HFFc6 (cell line): ENCODE measurements around the gene SYT4. TPM values are rescaled to one million over a fixed set of nuclear protein-coding genes. Genes with fewer than 3 reads are reported as not detected.

Experiments used
- DNase-seq: peaks from one replicate; pipeline ENCODE4 v3.0.0-alpha.2; 2018
- H3K27ac Mint-ChIP-seq: 2 replicates; pipeline ENCODE4 v1.8.0; 2020; ENCODE audit warnings: mild to moderate bottlenecking, mixed read lengths
- H3K27me3 Mint-ChIP-seq: 2 replicates; pipeline ENCODE4 v1.8.0; 2021; ENCODE audit warnings: mild to moderate bottlenecking, moderate library complexity, mixed read lengths; ENCODE audit not compliant: insufficient read depth
- H3K36me3 Mint-ChIP-seq: 2 replicates; pipeline ENCODE4 v1.8.0; 2021; ENCODE audit warnings: low read depth, mixed read lengths
- H3K4me1 Mint-ChIP-seq: 2 replicates; pipeline ENCODE4 v1.8.0; 2020; ENCODE audit warnings: low read depth, mixed read lengths
- H3K4me3 Mint-ChIP-seq: 2 replicates; pipeline ENCODE4 v1.8.0; 2020; ENCODE audit warnings: mild to moderate bottlenecking, moderate library complexity, mixed read lengths
- H3K9me3 Mint-ChIP-seq: 2 replicates; pipeline ENCODE4 v1.8.0; 2020; ENCODE audit warnings: mild to moderate bottlenecking, mixed read lengths
- total RNA-seq, 6 experiments: library from RNA; stranded (reverse); fragmentation: NEBNext Ultra II Directional; extraction: Animal tissue kit (Norgen Biotek cat#: 25700); gene quantifications; 2 replicates in 1 of 6; 3 replicates in 5 of 6; pipeline ENCODE4 v1.2.3, GENCODE V29; 2021
- TF ChIP-seq, protein P1 (sequence below): fragments of 200-600 bp; sonication (generic); IDR thresholded peaks from 2 replicates; pipeline ENCODE4 v1.5.0; 2021; ENCODE audit warnings: antibody characterized with exemption, mild to moderate bottlenecking

SYT4 gene
- total RNA-seq, 6 experiments from 2014 or later: not detected

DNA sequence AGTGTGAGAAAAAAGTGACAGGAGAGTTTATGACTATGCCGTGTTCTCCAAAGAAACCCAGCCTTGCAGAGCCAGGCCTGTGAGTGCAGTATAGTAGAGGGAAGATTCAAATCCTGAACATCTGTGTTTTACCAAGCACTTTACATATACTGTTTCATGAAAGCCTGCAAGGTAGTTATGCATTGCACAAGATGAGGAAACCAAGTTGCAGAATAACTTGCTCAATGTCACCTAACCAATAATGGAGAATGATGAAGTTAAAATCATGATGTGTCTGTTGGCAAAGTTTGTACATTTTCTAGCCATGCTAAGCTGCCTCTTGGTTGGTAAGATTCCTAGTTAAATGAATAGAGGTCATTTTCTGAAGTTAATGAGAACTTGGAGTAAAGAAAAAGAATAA, 29.3 kb downstream of the SYT4 start:
- no peak overlapping the region for H3K27ac Mint-ChIP-seq

DNA sequence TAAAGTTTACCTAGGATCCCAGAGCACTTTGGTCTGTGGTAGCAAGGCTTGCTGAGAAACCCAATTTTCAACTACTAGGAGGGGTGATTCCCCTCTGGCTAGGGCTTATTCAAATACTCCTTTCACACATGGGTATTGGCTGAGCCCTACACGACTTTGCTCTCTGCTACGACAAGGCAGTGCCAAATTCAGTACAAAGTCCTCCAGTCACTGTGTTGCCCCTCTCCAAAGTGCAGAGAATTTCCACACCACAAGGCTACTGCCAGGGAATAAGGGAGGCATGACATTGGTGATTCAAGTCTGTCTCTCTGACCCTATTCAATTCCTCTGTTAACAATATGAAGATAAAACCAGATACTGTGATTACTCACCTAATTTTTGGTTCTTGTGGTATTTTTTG, 38.9 kb downstream of the SYT4 start:
- Mint-ChIP-seq H3K9me3 (peaks cover 32% of the 10 kb centered on the region), H3K36me3 (no peaks in the 10 kb centered on the region), H3K27me3 (no peaks in the 10 kb centered on the region), H3K4me3 (no peak overlapping the region), H3K4me1 (no peaks in the 10 kb centered on the region), H3K27ac (no peak overlapping the region)
- TF ChIP-seq, protein P1, sequence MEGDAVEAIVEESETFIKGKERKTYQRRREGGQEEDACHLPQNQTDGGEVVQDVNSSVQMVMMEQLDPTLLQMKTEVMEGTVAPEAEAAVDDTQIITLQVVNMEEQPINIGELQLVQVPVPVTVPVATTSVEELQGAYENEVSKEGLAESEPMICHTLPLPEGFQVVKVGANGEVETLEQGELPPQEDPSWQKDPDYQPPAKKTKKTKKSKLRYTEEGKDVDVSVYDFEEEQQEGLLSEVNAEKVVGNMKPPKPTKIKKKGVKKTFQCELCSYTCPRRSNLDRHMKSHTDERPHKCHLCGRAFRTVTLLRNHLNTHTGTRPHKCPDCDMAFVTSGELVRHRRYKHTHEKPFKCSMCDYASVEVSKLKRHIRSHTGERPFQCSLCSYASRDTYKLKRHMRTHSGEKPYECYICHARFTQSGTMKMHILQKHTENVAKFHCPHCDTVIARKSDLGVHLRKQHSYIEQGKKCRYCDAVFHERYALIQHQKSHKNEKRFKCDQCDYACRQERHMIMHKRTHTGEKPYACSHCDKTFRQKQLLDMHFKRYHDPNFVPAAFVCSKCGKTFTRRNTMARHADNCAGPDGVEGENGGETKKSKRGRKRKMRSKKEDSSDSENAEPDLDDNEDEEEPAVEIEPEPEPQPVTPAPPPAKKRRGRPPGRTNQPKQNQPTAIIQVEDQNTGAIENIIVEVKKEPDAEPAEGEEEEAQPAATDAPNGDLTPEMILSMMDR: no peak
- DNase-seq: no peak

More for the DNA sequence above, 29.3 kb downstream of the SYT4 start:
- no peak for DNase-seq
- no peak overlapping the region for H3K4me3 Mint-ChIP-seq
- H3K4me1 Mint-ChIP-seq: no peaks in the 10 kb centered on the region
- H3K36me3 Mint-ChIP-seq: no peaks in the 10 kb centered on the region
- H3K27me3 Mint-ChIP-seq: no peaks in the 10 kb centered on the region
- TF ChIP-seq, protein P1: no peak
- H3K9me3 Mint-ChIP-seq: peaks cover 25% of the 10 kb centered on the region

DNA sequence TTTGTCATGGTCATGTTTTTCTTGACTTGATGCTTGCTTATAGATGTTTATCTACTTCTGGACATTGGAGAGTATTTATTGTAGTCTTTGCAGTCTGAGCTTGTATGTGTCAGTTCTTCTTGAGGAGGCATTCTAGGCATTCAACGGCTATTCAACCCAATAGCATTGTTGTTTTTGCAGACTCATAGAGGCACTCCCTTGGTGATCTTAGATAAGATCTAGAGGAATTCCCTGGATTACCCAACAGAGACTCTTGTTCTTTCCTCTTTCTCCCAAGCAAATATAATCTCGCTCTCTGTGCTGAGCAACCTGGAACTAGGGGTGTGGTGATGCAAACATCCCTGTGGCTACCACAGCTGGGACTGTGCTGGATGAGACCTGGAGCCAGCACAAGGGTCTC, 40.4 kb downstream of the SYT4 start:
- H3K4me1 Mint-ChIP-seq: no peaks in the 10 kb centered on the region
- H3K27me3 Mint-ChIP-seq: no peaks in the 10 kb centered on the region
- H3K27ac Mint-ChIP-seq: no peak overlapping the region
- no peak for DNase-seq
- peaks cover 32% of the 10 kb centered on the region for H3K9me3 Mint-ChIP-seq
- no peaks in the 10 kb centered on the region for H3K36me3 Mint-ChIP-seq
- TF ChIP-seq, protein P1: no peak
- H3K4me3 Mint-ChIP-seq: no peak overlapping the region

DNA sequence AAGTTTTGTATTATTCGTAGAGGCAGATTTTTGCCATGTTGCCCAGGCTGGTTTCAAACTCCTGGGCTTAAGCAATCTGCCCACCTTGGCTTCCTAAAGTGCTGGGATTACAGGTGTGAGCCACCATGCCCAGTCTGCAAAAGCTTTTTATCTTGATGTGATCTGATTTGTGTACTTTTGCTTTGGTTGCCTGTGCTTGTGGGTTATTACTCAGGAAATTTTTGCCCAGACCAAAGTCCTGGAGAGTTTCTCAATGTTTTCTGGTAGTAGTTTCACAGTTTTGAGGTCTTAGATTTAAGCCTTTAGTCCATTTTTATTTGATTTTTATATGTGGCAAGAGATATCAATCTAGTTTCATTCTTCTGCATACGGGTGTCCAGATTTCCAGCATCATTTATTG, 42.4 kb downstream of the SYT4 start:
- no peak for DNase-seq
- H3K4me1 Mint-ChIP-seq: no peaks in the 10 kb centered on the region
- H3K36me3 Mint-ChIP-seq: no peaks in the 10 kb centered on the region
- no peak overlapping the region for H3K27ac Mint-ChIP-seq
- no peaks in the 10 kb centered on the region for H3K27me3 Mint-ChIP-seq
- no peak overlapping the region for H3K4me3 Mint-ChIP-seq
- TF ChIP-seq, protein P1: no peak
- H3K9me3 Mint-ChIP-seq: peaks cover 39% of the 10 kb centered on the region

DNA sequence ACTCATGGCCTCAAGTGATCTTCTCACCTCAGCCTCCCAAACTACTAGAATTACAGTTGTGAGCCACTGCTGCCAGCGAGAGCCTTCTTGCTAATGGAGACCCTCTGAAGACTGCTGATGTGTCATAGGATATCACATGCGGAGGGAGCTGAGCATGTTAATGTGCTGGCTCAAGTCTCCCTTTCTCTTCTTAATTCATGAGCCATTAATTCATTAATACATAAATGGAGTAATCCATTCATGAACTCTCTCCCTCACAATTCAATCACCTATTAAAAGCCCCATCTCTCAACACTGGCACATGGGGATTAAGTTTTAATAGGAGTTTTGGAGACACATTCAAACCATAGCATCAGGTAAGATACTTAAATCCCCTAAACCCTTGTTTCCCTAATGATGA, 54.8 kb downstream of the SYT4 start:
- Mint-ChIP-seq H3K27me3 (no peaks in the 10 kb centered on the region), H3K4me3 (no peak overlapping the region), H3K36me3 (no peaks in the 10 kb centered on the region), H3K27ac (no peak overlapping the region), H3K4me1 (no peaks in the 10 kb centered on the region), H3K9me3 (peaks cover 40% of the 10 kb centered on the region)
- TF ChIP-seq, protein P1: no peak
- no peak for DNase-seq

DNA sequence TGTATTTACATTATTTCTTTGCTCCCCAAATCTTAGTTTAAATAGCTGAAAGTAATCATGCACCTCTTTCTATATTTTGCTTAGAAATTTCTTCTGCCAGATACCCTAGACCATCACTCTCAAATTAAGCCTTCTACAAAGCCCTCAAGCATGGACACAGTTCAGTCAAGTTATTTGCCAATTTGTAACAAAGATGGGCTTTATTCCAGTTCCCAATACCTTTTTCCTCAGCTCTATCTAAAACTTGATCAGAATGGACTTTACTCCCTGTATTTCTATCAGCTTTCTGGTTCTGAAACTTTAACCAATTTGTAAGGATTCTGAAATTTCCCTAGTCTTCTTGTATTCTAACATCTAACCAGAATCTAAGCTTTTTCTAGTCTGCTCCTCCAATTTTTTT, 56.6 kb downstream of the SYT4 start:
- TF ChIP-seq, protein P1: no peak
- no peaks in the 10 kb centered on the region; the same call in 1 of the 2 replicates for H3K36me3 Mint-ChIP-seq
- peaks cover 44% of the 10 kb centered on the region for H3K9me3 Mint-ChIP-seq
- H3K4me3 Mint-ChIP-seq: no peak overlapping the region
- no peak for DNase-seq
- H3K27me3 Mint-ChIP-seq: no peaks in the 10 kb centered on the region
- no peak overlapping the region for H3K27ac Mint-ChIP-seq
- H3K4me1 Mint-ChIP-seq: no peaks in the 10 kb centered on the region
